ENCODE data around the gene CCNB3.

GRCh38 chrX:50198348-50198747, 6.2 kb upstream of the CCNB3 start:
- TF ChIP-seq CTCF (IDR thresholded peaks at IDR 0.05) (no peak), POLR2A (IDR thresholded peaks at IDR 0.05) (no peak)
